Pancreas (tissue), 10 donors: ENCODE data around the gene FRYL. TPM values are rescaled to one million over a fixed set of nuclear protein-coding genes. Genes with fewer than 3 reads are reported as not detected.

Experiments used
- ATAC-seq, 4 donors: fragments of 200-7000 bp; cut with Tn5 transposase; one replicate each; pipeline versions ENCODE4 v1.8.0 to v1.9.1; 2020; ENCODE audit warnings: mild to moderate bottlenecking in 4 of 4, moderate library complexity in 4 of 4
- DNase-seq, 6 donors: peaks; one replicate each; pipeline ENCODE4 v3.0.0-alpha.2; 2020
- FAIRE-seq: peaks from 2 replicates; lab custom pipeline; 2012; peaks lifted over from hg19 to GRCh38; lab: Jason Lieb, UNC
- H3K27ac ChIP-seq, 4 donors: fragments of 200-600 bp; sonication (generic); 1 replicate in 3 of 4; 2 replicates in 1 of 4; pipeline versions ENCODE4 v1.5.0 to v1.8.0; 2020
- H3K27me3 ChIP-seq, 4 donors: fragments of 200-600 bp; one replicate each; pipeline ENCODE4 v1.8.0; 2021
- H3K36me3 ChIP-seq, 3 donors: fragments of 200-600 bp; sonication (generic) in 1 of 3; one replicate each; pipeline versions ENCODE4 v1.5.0 to v1.8.0; 2020 to 2021
- H3K4me1 ChIP-seq, 3 donors: fragments of 200-600 bp; one replicate each; pipeline ENCODE4 v1.8.0; 2021
- H3K4me3 ChIP-seq, 4 donors: fragments of 200-600 bp; sonication (generic) in 2 of 4; one replicate each; pipeline versions ENCODE4 v1.5.0 to v1.8.0; 2020 to 2021
- H3K9me3 ChIP-seq, 4 donors: fragments of 200-600 bp; one replicate each; pipeline ENCODE4 v1.8.0; 2021
- WGBS, 2 donors: extraction: QIAGEN DNeasy Blood & Tissue Kit; methylation state at CpG; one replicate each; pipeline ENCODE4 v1.1.7; 2013; 5-methylcytosine and 5-hydroxymethylcytosine counted together
- intact Hi-C, 3 donors: fragments of 100-400 bp; cut with DNase I; formaldehyde crosslinking; loops; one replicate each; pipeline versions ENCODE4 v1.11.1 to v1.14.2; 2022
- polyA plus RNA-seq, 2 donors: library from polyadenylated mRNA; stranded (reverse); fragments of 200-250 nt; gene quantifications; one replicate each; pipeline ENCODE4 v1.2.3, GENCODE V29; 2013
- total RNA-seq, 6 donors: library from RNA; stranded (reverse); fragmentation: NEBNext Ultra II Directional in 4 of 6; extraction: Animal tissue kit (Norgen Biotek cat#: 25700) in 4 of 6; gene quantifications; one replicate each; pipeline versions ENCODE4 v1.2.1 to v1.2.4, GENCODE V29; 2021 to 2023
- TF ChIP-seq, protein P1 (sequence below), 4 donors: fragments of 200-600 bp; sonication (generic) in 3 of 4; IDR thresholded peaks; one replicate each; pipeline versions ENCODE4 v1.5.0 to v1.8.0; 2021; ENCODE audit warnings: antibody characterized with exemption in 4 of 4
- donor health status: healthy with polysubstance abuse.
- donor health status: DM: no; HTN: no; CAD: no; lungs with moderate emphysema.
- donor health status: DM: no; HTN: no; CAD: no.
- donor health status: control.
- donor health status: control.
- donor health status: Bipolar disorder and iron deficiency.
- donor health status: DM: yes; HTN: yes; CAD: no.
- donor health status: DM: no; HTN: no; CAD: no.
- donor health status: DM: no; HTN: no; CAD: no.
- donor health status: DM: yes; HTN: yes; CAD: no.

Gene FRYL
- total and polyA plus RNA-seq, 8 donors, result 9.1 to 38.7 (median 20.7) TPM

DNA sequence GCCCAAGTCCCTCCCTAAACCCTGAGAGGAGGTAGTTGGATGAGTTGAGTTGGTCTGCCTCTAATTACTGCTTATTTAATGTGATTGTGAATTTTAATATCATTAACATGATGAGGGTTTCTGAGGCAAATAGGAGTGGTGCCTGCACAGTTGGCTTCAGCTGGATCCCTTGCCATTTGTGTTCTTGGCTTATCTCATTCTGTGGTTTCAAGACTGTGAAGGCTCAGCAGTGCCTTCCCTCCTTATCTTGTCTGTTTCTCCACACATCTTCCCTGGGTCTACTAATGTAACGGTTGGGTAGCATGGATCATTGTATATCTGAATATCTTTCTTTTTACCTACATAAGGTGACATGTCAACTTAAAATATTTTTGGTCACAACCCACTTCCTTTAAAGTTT is 298.5 kb downstream of the FRYL start:
- FAIRE-seq, result no peak
- H3K27ac ChIP-seq, result no peak overlapping the region
- DNase-seq, result no peak
- H3K36me3 ChIP-seq, result no peaks in the 10 kb centered on the region
- H3K4me1 ChIP-seq, result no peaks in the 10 kb centered on the region
- TF ChIP-seq, protein P1, sequence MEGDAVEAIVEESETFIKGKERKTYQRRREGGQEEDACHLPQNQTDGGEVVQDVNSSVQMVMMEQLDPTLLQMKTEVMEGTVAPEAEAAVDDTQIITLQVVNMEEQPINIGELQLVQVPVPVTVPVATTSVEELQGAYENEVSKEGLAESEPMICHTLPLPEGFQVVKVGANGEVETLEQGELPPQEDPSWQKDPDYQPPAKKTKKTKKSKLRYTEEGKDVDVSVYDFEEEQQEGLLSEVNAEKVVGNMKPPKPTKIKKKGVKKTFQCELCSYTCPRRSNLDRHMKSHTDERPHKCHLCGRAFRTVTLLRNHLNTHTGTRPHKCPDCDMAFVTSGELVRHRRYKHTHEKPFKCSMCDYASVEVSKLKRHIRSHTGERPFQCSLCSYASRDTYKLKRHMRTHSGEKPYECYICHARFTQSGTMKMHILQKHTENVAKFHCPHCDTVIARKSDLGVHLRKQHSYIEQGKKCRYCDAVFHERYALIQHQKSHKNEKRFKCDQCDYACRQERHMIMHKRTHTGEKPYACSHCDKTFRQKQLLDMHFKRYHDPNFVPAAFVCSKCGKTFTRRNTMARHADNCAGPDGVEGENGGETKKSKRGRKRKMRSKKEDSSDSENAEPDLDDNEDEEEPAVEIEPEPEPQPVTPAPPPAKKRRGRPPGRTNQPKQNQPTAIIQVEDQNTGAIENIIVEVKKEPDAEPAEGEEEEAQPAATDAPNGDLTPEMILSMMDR (IDR thresholded peaks at IDR 0.05), result no peak
- 90 to 97% methylated on average over 1 of the region's 1 CpG for WGBS, 2 donors
- H3K27me3 ChIP-seq, result peaks cover 0 to 22% (median 9%) of the 10 kb centered on the region in 4 donors
- no peaks in the 10 kb centered on the region for H3K9me3 ChIP-seq
- no peak overlapping the region for H3K4me3 ChIP-seq
- ATAC-seq, result no peak
- intact Hi-C loops, result no loop called here

DNA sequence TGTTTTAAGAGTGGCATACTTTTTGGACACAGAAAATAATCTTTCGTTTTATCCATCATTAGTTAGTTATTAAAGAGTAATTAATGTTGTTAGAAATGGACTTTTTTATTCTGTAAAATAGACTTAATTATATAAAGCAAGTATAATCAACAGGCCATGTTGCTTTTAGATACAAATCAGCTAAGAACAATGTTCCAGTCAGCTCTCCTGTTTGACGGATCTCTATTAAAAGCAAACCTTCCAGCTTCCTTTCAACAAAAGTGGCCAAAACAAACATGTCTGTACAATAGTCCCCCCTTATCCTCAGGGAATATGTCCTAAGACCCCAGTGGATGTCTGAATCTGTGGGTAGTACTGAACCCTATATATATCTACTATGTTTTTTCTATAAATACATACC is 301.8 kb downstream of the FRYL start:
- intact Hi-C loops, result no loop called here
- Histone ChIP-seq H3K27me3 (peaks cover 0 to 8% (median 3%) of the 10 kb centered on the region in 4 donors), H3K4me1 (no peaks in the 10 kb centered on the region), H3K4me3 (no peak overlapping the region), H3K36me3 (no peaks in the 10 kb centered on the region), H3K27ac (no peak overlapping the region), H3K9me3 (no peaks in the 10 kb centered on the region)
- DNase-seq, result no peak
- TF ChIP-seq, protein P1 (IDR thresholded peaks at IDR 0.05), result no peak
- no peak for FAIRE-seq
- ATAC-seq, result no peak
- 42 to 48% methylated on average over 2 of the region's 2 CpGs for WGBS, 2 donors

DNA sequence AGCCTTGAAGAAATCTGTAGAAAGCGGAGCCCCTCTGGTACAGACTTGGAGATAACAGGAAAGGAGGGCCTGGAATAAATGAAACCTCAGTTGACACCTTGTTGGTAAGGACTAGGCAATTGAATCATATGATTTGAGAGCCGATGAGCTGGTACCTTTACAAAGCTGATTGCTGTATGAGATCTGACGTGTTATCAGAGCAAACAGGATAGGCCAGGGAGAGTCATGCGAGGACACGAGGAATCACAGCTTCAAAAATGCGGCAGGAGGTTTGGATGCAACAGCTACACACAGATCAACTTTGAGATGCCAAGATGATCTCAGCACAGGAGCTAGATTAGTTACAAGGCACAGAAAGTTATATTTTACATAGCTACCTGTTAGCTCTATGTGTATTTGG is 304.3 kb downstream of the FRYL start:
- no peaks in the 10 kb centered on the region for H3K36me3 ChIP-seq
- no peak for ATAC-seq
- no peak overlapping the region for H3K4me3 ChIP-seq
- no peak for FAIRE-seq
- H3K27me3 ChIP-seq, result no peaks in the 10 kb centered on the region
- no peak for DNase-seq
- intact Hi-C loops, result no loop called here
- no peaks in the 10 kb centered on the region for H3K9me3 ChIP-seq
- WGBS, 2 donors, result 79 to 80% methylated on average over 6 of the region's 6 CpGs
- H3K27ac ChIP-seq, result no peak overlapping the region
- TF ChIP-seq, protein P1 (IDR thresholded peaks at IDR 0.05), result no peak
- no peaks in the 10 kb centered on the region for H3K4me1 ChIP-seq

DNA sequence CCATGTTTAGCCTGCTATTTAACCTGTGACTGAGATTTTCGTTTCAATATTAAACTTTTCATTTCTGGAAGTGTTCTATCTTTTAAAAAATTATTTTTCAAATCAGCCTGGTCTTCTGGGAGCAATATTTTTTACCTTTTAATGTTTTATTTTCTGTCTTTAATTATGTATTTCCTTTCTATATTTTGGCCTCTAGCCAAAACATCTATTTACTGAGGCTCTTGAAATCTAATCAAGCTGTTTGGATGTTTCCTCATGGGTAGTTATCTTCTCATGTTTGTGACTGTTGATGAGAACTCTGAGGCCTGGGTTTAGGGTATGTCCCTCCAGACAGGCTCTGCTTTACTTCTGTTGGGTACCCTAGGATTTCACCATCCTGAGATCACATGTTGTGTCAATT is 307.3 kb downstream of the FRYL start:
- Histone ChIP-seq H3K4me3 (no peak overlapping the region), H3K9me3 (no peaks in the 10 kb centered on the region), H3K4me1 (no peaks in the 10 kb centered on the region), H3K36me3 (no peaks in the 10 kb centered on the region), H3K27ac (no peak overlapping the region), H3K27me3 (no peaks in the 10 kb centered on the region)
- TF ChIP-seq, protein P1 (IDR thresholded peaks at IDR 0.05), result no peak
- WGBS, 2 donors, result 84 to 90% methylated on average over 1 of the region's 1 CpG
- FAIRE-seq, result no peak
- DNase-seq, result no peak
- intact Hi-C loops, result no loop called here
- ATAC-seq, result no peak

DNA sequence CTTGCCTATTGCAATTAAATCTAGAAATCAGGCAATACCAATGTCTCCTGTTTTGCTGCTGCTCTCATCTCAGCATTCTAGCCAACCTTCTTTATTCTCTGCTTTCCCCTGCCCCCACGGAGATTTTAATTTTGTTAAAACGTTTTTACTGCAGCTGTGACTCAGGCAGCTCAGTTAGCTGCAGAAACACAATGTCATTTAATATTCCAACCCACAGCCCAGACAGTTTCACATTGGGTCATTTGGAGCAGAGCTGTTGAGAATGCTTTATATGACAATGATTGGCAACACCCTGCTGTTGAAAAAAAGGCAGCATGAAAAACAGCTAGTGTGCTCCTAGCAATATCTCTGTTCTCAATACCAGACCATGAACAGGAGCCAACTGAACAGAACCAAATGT is 309.5 kb downstream of the FRYL start:
- Histone ChIP-seq H3K4me3 (no peak overlapping the region), H3K36me3 (no peaks in the 10 kb centered on the region), H3K9me3 (no peaks in the 10 kb centered on the region), H3K27ac (no peak overlapping the region), H3K4me1 (no peaks in the 10 kb centered on the region), H3K27me3 (no peaks in the 10 kb centered on the region)
- TF ChIP-seq, protein P1 (IDR thresholded peaks at IDR 0.05), result no peak
- intact Hi-C loops, result no loop called here
- FAIRE-seq (no peak), ATAC-seq (no peak), DNase-seq (no peak)
- 17 to 29% methylated on average over 2 of the region's 2 CpGs for WGBS, 2 donors
